Fibroblast of lung (primary cell): ENCODE data around the gene SNIP1. TPM values are rescaled to one million over a fixed set of nuclear protein-coding genes. Genes with fewer than 3 reads are reported as not detected.
"Not testable (repeated sequence)": the region's sequence is repeated elsewhere in the genome, so short reads cannot be mapped to it uniquely, and the experiment has no call there.

Experiments used
- DNase-seq, 2 donors: peaks; one replicate each; pipeline versions ENCODE4 v3.0.0 to v3.0.0-alpha.2; 2010; ENCODE audit warnings: low read depth in 2 of 2
- H2AFZ ChIP-seq: 2 replicates; pipeline ENCODE4 v1.5.1; 2012; ENCODE audit warnings: low read length, control low read depth, inconsistent platforms
- H3K27ac ChIP-seq: 2 replicates; pipeline ENCODE4 v1.5.1; 2011; ENCODE audit warnings: low read length, control low read depth; ENCODE audit not compliant: insufficient read depth
- H3K27me3 ChIP-seq: 2 replicates; pipeline ENCODE4 v1.5.1; 2011; ENCODE audit warnings: mild to moderate bottlenecking, low read length; ENCODE audit not compliant: control insufficient read depth, insufficient read depth
- H3K36me3 ChIP-seq: 2 replicates; pipeline ENCODE4 v1.5.1; 2011; ENCODE audit warnings: low read length; ENCODE audit not compliant: control insufficient read depth, insufficient read depth
- H3K4me1 ChIP-seq: 2 replicates; pipeline ENCODE4 v1.5.1; 2011; ENCODE audit warnings: low read length; ENCODE audit not compliant: control insufficient read depth, insufficient read depth; ENCODE audit errors: extremely low read depth
- H3K4me2 ChIP-seq: 2 replicates; pipeline ENCODE4 v1.5.1; 2011; ENCODE audit warnings: low read length, control low read depth; ENCODE audit not compliant: insufficient read depth; ENCODE audit errors: extremely low read depth
- H3K4me3 ChIP-seq, 4 experiments: fragments of 200-600 bp in 1 of 4; sonication (generic) in 1 of 4; replicated peaks in 1 of 4; 2 replicates each; pipeline ENCODE4 v1.5.1; 2011 to 2016; ENCODE audit warnings: low read length in 4 of 4, low read depth in 3 of 4, mild to moderate bottlenecking in 3 of 4, control low read depth in 2 of 4, inconsistent platforms in 1 of 4, mixed read lengths in 1 of 4; ENCODE audit not compliant: insufficient read depth in 1 of 4; ENCODE audit errors: control extremely low read depth in 1 of 4
- H3K79me2 ChIP-seq: 2 replicates; pipeline ENCODE4 v1.5.1; 2012; ENCODE audit warnings: mild to moderate bottlenecking, low read length, inconsistent platforms; ENCODE audit not compliant: control insufficient read depth, insufficient read depth
- H3K9ac ChIP-seq: 2 replicates; pipeline ENCODE4 v1.5.1; 2011; ENCODE audit warnings: mild to moderate bottlenecking, low read length, control low read depth; ENCODE audit not compliant: insufficient read depth
- H3K9me3 ChIP-seq: 2 replicates; pipeline ENCODE4 v1.5.1; 2012; ENCODE audit warnings: low read depth, low read length; ENCODE audit not compliant: control insufficient read depth, insufficient read depth
- H4K20me1 ChIP-seq: 2 replicates; pipeline ENCODE4 v1.5.1; 2011; ENCODE audit warnings: low read length; ENCODE audit not compliant: control insufficient read depth, insufficient read depth; ENCODE audit errors: extremely low read depth
- CTCF ChIP-seq, 2 donors: IDR thresholded peaks in 1 of 2; conservative IDR thresholded peaks in 1 of 2; 1 replicate in 1 of 2; 2 replicates in 1 of 2; pipeline ENCODE4 v1.5.1; 2011 to 2012; ENCODE audit warnings: low read length in 2 of 2, control low read depth in 1 of 2, inconsistent platforms in 1 of 2, low read depth in 1 of 2, mild to moderate bottlenecking in 1 of 2
- EZH2 ChIP-seq: IDR thresholded peaks from 2 replicates; pipeline ENCODE4 v1.5.1; 2012; ENCODE audit warnings: low read length, control low read depth, mild to moderate bottlenecking; ENCODE audit errors: missing control alignments
- polyA plus RNA-seq, 2 donors: library from polyadenylated mRNA; depleted of rRNA in 1 of 2; stranded (reverse) in 1 of 2; unstranded in 1 of 2; fragments of >200 nt; gene quantifications; 2 replicates each; pipeline ENCODE4 v1.2.1, GENCODE V29; 2011 to 2012; ENCODE audit warnings: missing spikeins in 1 of 2
- total RNA-seq: library from RNA; depleted of rRNA; stranded (reverse); fragments of >200 nt; gene quantifications from 2 replicates; pipeline ENCODE4 v1.2.1, GENCODE V29; 2014

Gene SNIP1
- total and polyA plus RNA-seq, 2 donors (not counting 1 experiment from before 2014, with no cell fraction given) = 8.2 to 10.9 TPM

GRCh38 chr1:37537378-37537777 lies 16.7 kb downstream of the SNIP1 start:
- H2AFZ ChIP-seq = no peak overlapping the region
- no peak overlapping the region for H3K9ac ChIP-seq
- H3K36me3 ChIP-seq = peaks cover 2% of the 10 kb centered on the region
- peaks cover 2% of the 10 kb centered on the region for H3K4me1 ChIP-seq
- H4K20me1 ChIP-seq = no peaks in the 10 kb centered on the region
- no peak overlapping the region for H3K27ac ChIP-seq
- peak; percentile 40 to 60 for DNase-seq
- no peaks in the 10 kb centered on the region for H3K27me3 ChIP-seq
- TF ChIP-seq CTCF (conservative IDR thresholded peaks at IDR 0.05 in 1 of 2, IDR thresholded peaks at IDR 0.05 in 1 of 2; ENCODE audit: low read depth in 1 of 2, low read length in 2 of 2) (no peak), EZH2 (no peak)
- no peak overlapping the region for H3K4me3 ChIP-seq
- H3K9me3 ChIP-seq = no peaks in the 10 kb centered on the region
- H3K79me2 ChIP-seq = no peaks in the 10 kb centered on the region
- no peak overlapping the region for H3K4me2 ChIP-seq

- Histone ChIP-seq H3K9me3 (no peaks in the 10 kb centered on the region), H3K9ac (no peak overlapping the region), H3K27me3 (no peaks in the 10 kb centered on the region), H2AFZ (no peak overlapping the region), H3K4me2 (no peak overlapping the region), H3K4me1 (peaks cover 2% of the 10 kb centered on the region), H4K20me1 (no peaks in the 10 kb centered on the region), H3K27ac (peak overlapping the region; percentile 6), H3K79me2 (no peaks in the 10 kb centered on the region), H3K4me3 (no peak overlapping the region), H3K36me3 (peaks cover 2% of the 10 kb centered on the region)
- TF ChIP-seq CTCF (conservative IDR thresholded peaks at IDR 0.05 in 1 of 2, IDR thresholded peaks at IDR 0.05 in 1 of 2; ENCODE audit: low read depth in 1 of 2, low read length in 2 of 2) (no peak), EZH2 (no peak)
- no peak for DNase-seq
Observed at GRCh38 chr1:37533317-37534093, 20.6 kb downstream of the SNIP1 start.

GRCh38 chr1:37532418-37533156 lies 21.5 kb downstream of the SNIP1 start:
- H3K27me3 ChIP-seq, H3K4me3 ChIP-seq: not testable (repeated sequence)

GRCh38 chr1:37529888-37530287 lies 24.2 kb downstream of the SNIP1 start:
- not testable (repeated sequence) for H3K9me3 ChIP-seq, H3K36me3 ChIP-seq, DNase-seq, H3K9ac ChIP-seq, H3K4me1 ChIP-seq, H3K27me3 ChIP-seq, H4K20me1 ChIP-seq, H3K79me2 ChIP-seq, H3K4me2 ChIP-seq, H2AFZ ChIP-seq, H3K27ac ChIP-seq, H3K4me3 ChIP-seq

More at GRCh38 chr1:37532418-37533156, 21.5 kb downstream of the SNIP1 start:
- H3K27ac ChIP-seq, H3K4me1 ChIP-seq, H3K9me3 ChIP-seq, H3K9ac ChIP-seq, H3K79me2 ChIP-seq, H4K20me1 ChIP-seq, H2AFZ ChIP-seq, DNase-seq, H3K4me2 ChIP-seq, H3K36me3 ChIP-seq: not testable (repeated sequence)
